OCI-LY3 (cell line): ENCODE measurements around the gene RIPK4.

Source experiments
- H2AFZ ChIP-seq: fragments of 200-600, 300-600 bp; shearing (Covaris generic); 2 replicates; pipeline ENCODE4 v1.6.0; 2014; ENCODE audit warnings: antibody characterized with exemption, low read depth, low read length
- H3K27ac ChIP-seq: fragments of 200-600, 300-600 bp; sonication (generic); 2 replicates; pipeline ENCODE4 v1.5.1; 2014; ENCODE audit warnings: mild to moderate bottlenecking, low read length, moderate library complexity, mixed read lengths
- H3K27me3 ChIP-seq: fragments of 200-600, 300-600 bp; sonication (generic); 2 replicates; pipeline ENCODE4 v1.6.1; 2014; ENCODE audit warnings: low read depth, low read length, mixed read lengths
- H3K36me3 ChIP-seq: fragments of 200-600, 300-600 bp; sonication (generic); replicated peaks from 2 replicates; pipeline ENCODE3; 2014; ENCODE audit warnings: low read depth, low read length, mixed read lengths
- H3K4me1 ChIP-seq: fragments of 300-600, 200-600 bp; sonication (generic); 2 replicates; pipeline ENCODE4 v1.6.1; 2014; ENCODE audit warnings: low read length, mixed read lengths
- H3K4me2 ChIP-seq: fragments of 200-600, 300-600 bp; sonication (generic); 2 replicates; pipeline ENCODE4 v1.6.1; 2014; ENCODE audit warnings: low read length, mixed read lengths
- H3K4me3 ChIP-seq: fragments of 300-600, 200-600 bp; sonication (generic); 2 replicates; pipeline ENCODE4 v1.5.1; 2014; ENCODE audit warnings: antibody characterized with exemption, mild to moderate bottlenecking, low read length, moderate library complexity
- H3K79me2 ChIP-seq: fragments of 300-600, 200-600 bp; shearing (Covaris generic); 2 replicates; pipeline ENCODE4 v1.6.1; 2014; ENCODE audit warnings: mild to moderate bottlenecking, low read length, mixed read lengths
- H3K9ac ChIP-seq: fragments of 300-600, 200-600 bp; shearing (Covaris generic); 2 replicates; pipeline ENCODE4 v1.6.0; 2014; ENCODE audit warnings: mild to moderate bottlenecking, low read length, moderate library complexity
- H3K9me3 ChIP-seq: fragments of 200-600, 300-600 bp; shearing (Covaris generic); 2 replicates; pipeline ENCODE4 v1.6.1; 2014; ENCODE audit warnings: low read length, mixed read lengths; ENCODE audit not compliant: insufficient read depth
- H4K20me1 ChIP-seq: fragments of 200-600, 300-600 bp; sonication (generic); 2 replicates; pipeline ENCODE4 v1.6.1; 2016; ENCODE audit warnings: low read length, mixed read lengths; ENCODE audit not compliant: insufficient read depth
- EZH2phosphoT487 ChIP-seq: fragments of 200-600 bp; shearing (Covaris generic); IDR thresholded peaks from 2 replicates; pipeline ENCODE4 v1.6.1; 2018; ENCODE audit warnings: antibody characterized with exemption, mixed run types, low read depth
- TF ChIP-seq, protein P1 (sequence below): fragments of 200-600, 300-600 bp; sonication (generic); IDR thresholded peaks from 2 replicates; pipeline ENCODE4 v1.5.1; 2014; ENCODE audit warnings: antibody characterized with exemption, low read length, low read depth

RIPK4 gene

DNA sequence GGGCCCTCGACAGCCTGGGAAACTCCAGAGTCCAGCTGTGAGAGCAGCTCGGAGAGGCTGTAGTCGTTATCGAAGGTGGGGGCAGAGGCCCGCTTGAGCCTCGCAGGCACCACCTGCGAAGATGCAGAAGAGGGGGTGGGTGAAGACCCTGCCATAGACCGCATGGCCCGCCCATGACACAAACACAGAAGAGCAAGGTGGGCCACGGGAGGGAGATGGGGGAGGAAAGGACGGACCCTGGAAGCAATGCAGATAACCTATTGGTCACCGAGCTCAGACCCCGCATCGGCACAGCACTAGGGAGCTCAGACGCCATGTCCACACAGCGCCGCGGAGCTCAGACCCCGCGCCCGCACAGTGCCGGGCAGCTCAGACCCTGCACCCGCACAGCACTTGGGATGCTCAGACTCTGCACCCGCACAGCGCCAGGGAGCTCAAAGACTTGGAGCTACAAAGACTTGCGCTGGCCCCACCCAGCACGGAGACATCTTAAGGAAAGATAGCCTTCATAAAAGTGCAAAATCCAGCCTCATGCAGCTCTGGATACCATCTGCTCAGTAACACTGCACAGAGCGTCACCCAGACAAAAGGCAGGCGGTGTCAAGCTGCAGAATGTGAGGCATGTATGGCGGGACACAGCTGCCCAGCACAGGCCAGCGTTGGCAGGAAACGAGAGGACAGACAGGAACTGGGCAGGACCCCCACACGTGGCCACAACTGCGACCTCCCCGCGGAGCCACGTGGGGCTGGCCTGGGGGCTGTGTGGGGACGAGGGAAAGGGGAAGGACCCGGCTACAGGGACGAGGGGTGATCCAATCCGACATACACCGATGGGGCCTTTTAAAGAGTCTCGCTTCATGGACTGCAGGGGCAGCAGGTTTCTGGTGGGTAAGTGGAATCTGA is 22.6 kb downstream of the RIPK4 start:
- H3K27ac ChIP-seq: no peak overlapping the region

DNA sequence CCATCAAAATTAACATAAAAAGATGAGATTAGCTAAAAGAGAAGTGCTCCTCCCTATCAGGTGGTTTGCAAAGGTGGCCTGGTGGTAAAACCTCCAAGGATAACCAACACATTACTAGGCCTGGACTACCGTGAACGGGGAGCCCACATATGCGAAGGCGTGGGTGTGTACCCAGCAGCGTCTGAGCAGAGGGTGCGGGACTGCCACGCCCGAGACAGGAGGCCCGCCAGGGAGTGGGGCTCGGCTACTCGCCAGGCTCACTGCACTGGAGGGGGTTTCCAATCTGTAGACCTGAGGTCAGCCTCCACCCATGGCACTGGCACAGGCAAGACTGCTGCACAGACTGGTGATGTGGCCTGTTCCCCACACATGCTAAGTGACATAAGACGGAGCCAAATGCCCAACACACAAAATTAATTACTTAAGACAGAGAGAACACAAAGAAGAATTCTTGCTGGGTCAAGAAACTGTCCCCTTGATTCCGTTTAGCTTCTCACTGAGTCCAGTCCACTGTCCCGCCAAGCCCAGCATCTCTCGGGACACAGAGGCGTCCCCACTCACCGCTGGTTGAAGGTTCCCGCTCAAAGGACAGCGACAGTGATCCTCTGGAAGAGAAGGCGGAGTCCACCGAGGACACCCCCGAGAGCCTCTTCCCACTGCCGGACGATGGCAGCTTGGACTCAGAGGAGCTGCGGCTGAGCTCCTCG is 23.4 kb downstream of the RIPK4 start:
- Histone ChIP-seq H3K4me3 (no peak overlapping the region), H3K36me3 (no peaks in the 10 kb centered on the region), H3K79me2 (no peaks in the 10 kb centered on the region), H3K9ac (no peak overlapping the region), H3K4me2 (no peak overlapping the region), H4K20me1 (no peaks in the 10 kb centered on the region), H3K27ac (no peak overlapping the region), H2AFZ (no peak overlapping the region), H3K4me1 (no peaks in the 10 kb centered on the region), H3K9me3 (no peaks in the 10 kb centered on the region), H3K27me3 (no peaks in the 10 kb centered on the region)
- no peak for TF ChIP-seq EZH2phosphoT487
- TF ChIP-seq, protein P1, sequence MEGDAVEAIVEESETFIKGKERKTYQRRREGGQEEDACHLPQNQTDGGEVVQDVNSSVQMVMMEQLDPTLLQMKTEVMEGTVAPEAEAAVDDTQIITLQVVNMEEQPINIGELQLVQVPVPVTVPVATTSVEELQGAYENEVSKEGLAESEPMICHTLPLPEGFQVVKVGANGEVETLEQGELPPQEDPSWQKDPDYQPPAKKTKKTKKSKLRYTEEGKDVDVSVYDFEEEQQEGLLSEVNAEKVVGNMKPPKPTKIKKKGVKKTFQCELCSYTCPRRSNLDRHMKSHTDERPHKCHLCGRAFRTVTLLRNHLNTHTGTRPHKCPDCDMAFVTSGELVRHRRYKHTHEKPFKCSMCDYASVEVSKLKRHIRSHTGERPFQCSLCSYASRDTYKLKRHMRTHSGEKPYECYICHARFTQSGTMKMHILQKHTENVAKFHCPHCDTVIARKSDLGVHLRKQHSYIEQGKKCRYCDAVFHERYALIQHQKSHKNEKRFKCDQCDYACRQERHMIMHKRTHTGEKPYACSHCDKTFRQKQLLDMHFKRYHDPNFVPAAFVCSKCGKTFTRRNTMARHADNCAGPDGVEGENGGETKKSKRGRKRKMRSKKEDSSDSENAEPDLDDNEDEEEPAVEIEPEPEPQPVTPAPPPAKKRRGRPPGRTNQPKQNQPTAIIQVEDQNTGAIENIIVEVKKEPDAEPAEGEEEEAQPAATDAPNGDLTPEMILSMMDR: no peak

More for the DNA sequence above, 22.6 kb downstream of the RIPK4 start:
- Histone ChIP-seq H3K27me3 (peaks cover 5% of the 10 kb centered on the region; the same call in 1 of the 2 replicates), H3K9me3 (no peaks in the 10 kb centered on the region), H3K4me2 (no peak overlapping the region), H3K9ac (no peak overlapping the region), H3K4me1 (no peaks in the 10 kb centered on the region), H3K79me2 (no peaks in the 10 kb centered on the region), H3K36me3 (no peaks in the 10 kb centered on the region), H3K4me3 (no peak overlapping the region), H4K20me1 (no peaks in the 10 kb centered on the region), H2AFZ (no peak overlapping the region)
- TF ChIP-seq, protein P1: no peak
- no peak for TF ChIP-seq EZH2phosphoT487

DNA sequence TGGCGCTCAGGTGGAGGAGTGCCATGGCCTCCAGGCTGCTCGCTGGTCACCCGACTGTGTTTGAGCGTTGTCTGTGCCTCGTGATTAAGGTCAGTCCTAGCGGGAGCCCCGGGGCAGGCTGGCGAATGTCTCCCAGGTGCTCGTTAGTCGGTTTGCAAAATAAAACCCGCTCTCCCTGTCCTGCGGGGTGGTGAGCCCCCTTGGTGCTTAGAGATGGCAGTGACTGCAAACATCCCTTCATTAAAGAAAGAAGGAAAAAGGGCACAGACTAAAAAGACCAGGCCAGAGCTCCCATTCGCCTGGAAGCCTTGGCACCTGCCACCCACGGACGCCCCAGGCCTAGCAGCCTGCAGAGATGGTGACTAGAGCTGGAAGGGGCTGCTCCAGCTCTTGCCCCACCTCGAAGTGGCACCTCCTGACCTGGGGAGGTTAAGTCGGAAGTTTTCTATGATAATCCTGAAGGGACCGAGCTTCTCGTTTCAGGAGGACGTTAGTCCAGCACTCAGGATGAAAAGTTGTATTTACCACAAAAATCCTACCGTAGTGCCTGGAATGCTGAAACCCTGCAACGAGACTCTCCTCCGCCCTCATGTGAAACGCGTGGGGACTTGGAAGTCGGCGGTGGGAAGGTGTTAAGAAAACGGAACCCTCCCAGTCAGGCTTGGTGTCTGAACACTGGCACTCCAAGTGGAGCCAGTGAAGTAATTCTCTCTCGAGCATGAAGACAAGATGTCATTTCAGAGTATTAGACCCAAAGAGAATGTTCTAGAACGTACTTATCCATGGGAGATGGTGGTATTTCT is 24.6 kb downstream of the RIPK4 start:
- no peak overlapping the region for H2AFZ ChIP-seq
- no peaks in the 10 kb centered on the region for H4K20me1 ChIP-seq
- H3K4me3 ChIP-seq: no peak overlapping the region
- no peak overlapping the region for H3K9ac ChIP-seq
- no peaks in the 10 kb centered on the region for H3K27me3 ChIP-seq
- no peak overlapping the region for H3K4me2 ChIP-seq
- no peaks in the 10 kb centered on the region for H3K36me3 ChIP-seq
- no peaks in the 10 kb centered on the region for H3K9me3 ChIP-seq
- H3K79me2 ChIP-seq: no peaks in the 10 kb centered on the region
- H3K27ac ChIP-seq: no peak overlapping the region
- TF ChIP-seq EZH2phosphoT487: no peak
- TF ChIP-seq, protein P1: no peak
- no peaks in the 10 kb centered on the region for H3K4me1 ChIP-seq
